Fibroblast of lung (primary cell): Measurements from ENCODE around the gene ELFN2. TPM values are rescaled to one million over a fixed set of nuclear protein-coding genes. Genes with fewer than 3 reads are reported as not detected.

Source experiments
- DNase-seq, 2 donors: peaks; one replicate each; pipeline versions ENCODE4 v3.0.0 to v3.0.0-alpha.2; 2010; ENCODE audit warnings: low read depth in 2 of 2
- H2AFZ ChIP-seq: 2 replicates; pipeline ENCODE4 v1.5.1; 2012; ENCODE audit warnings: low read length, control low read depth, inconsistent platforms
- H3K27ac ChIP-seq: 2 replicates; pipeline ENCODE4 v1.5.1; 2011; ENCODE audit warnings: low read length, control low read depth; ENCODE audit not compliant: insufficient read depth
- H3K27me3 ChIP-seq: 2 replicates; pipeline ENCODE4 v1.5.1; 2011; ENCODE audit warnings: mild to moderate bottlenecking, low read length; ENCODE audit not compliant: control insufficient read depth, insufficient read depth
- H3K36me3 ChIP-seq: 2 replicates; pipeline ENCODE4 v1.5.1; 2011; ENCODE audit warnings: low read length; ENCODE audit not compliant: control insufficient read depth, insufficient read depth
- H3K4me1 ChIP-seq: 2 replicates; pipeline ENCODE4 v1.5.1; 2011; ENCODE audit warnings: low read length; ENCODE audit not compliant: control insufficient read depth, insufficient read depth; ENCODE audit errors: extremely low read depth
- H3K4me2 ChIP-seq: 2 replicates; pipeline ENCODE4 v1.5.1; 2011; ENCODE audit warnings: low read length, control low read depth; ENCODE audit not compliant: insufficient read depth; ENCODE audit errors: extremely low read depth
- H3K4me3 ChIP-seq, 4 experiments: fragments of 200-600 bp in 1 of 4; sonication (generic) in 1 of 4; replicated peaks in 1 of 4; 2 replicates each; pipeline ENCODE4 v1.5.1; 2011 to 2016; ENCODE audit warnings: low read length in 4 of 4, low read depth in 3 of 4, mild to moderate bottlenecking in 3 of 4, control low read depth in 2 of 4, inconsistent platforms in 1 of 4, mixed read lengths in 1 of 4; ENCODE audit not compliant: insufficient read depth in 1 of 4; ENCODE audit errors: control extremely low read depth in 1 of 4
- H3K79me2 ChIP-seq: 2 replicates; pipeline ENCODE4 v1.5.1; 2012; ENCODE audit warnings: mild to moderate bottlenecking, low read length, inconsistent platforms; ENCODE audit not compliant: control insufficient read depth, insufficient read depth
- H3K9ac ChIP-seq: 2 replicates; pipeline ENCODE4 v1.5.1; 2011; ENCODE audit warnings: mild to moderate bottlenecking, low read length, control low read depth; ENCODE audit not compliant: insufficient read depth
- H3K9me3 ChIP-seq: 2 replicates; pipeline ENCODE4 v1.5.1; 2012; ENCODE audit warnings: low read depth, low read length; ENCODE audit not compliant: control insufficient read depth, insufficient read depth
- H4K20me1 ChIP-seq: 2 replicates; pipeline ENCODE4 v1.5.1; 2011; ENCODE audit warnings: low read length; ENCODE audit not compliant: control insufficient read depth, insufficient read depth; ENCODE audit errors: extremely low read depth
- CTCF ChIP-seq, 2 donors: IDR thresholded peaks in 1 of 2; conservative IDR thresholded peaks in 1 of 2; 1 replicate in 1 of 2; 2 replicates in 1 of 2; pipeline ENCODE4 v1.5.1; 2011 to 2012; ENCODE audit warnings: low read length in 2 of 2, control low read depth in 1 of 2, inconsistent platforms in 1 of 2, low read depth in 1 of 2, mild to moderate bottlenecking in 1 of 2
- EZH2 ChIP-seq: IDR thresholded peaks from 2 replicates; pipeline ENCODE4 v1.5.1; 2012; ENCODE audit warnings: low read length, control low read depth, mild to moderate bottlenecking; ENCODE audit errors: missing control alignments
- polyA plus RNA-seq, 2 donors: library from polyadenylated mRNA; depleted of rRNA in 1 of 2; stranded (reverse) in 1 of 2; unstranded in 1 of 2; fragments of >200 nt; gene quantifications; 2 replicates each; pipeline ENCODE4 v1.2.1, GENCODE V29; 2011 to 2012; ENCODE audit warnings: missing spikeins in 1 of 2
- total RNA-seq: library from RNA; depleted of rRNA; stranded (reverse); fragments of >200 nt; gene quantifications from 2 replicates; pipeline ENCODE4 v1.2.1, GENCODE V29; 2014

The ELFN2 gene
- total and polyA plus RNA-seq, 2 donors (not counting 1 experiment from before 2014, with no cell fraction given): under 0.01 to 0.02 TPM

GRCh38 chr22:37462436-37462835, 35.2 kb upstream of the ELFN2 start:
- Histone ChIP-seq H3K4me3 (no peak overlapping the region), H3K4me1 (no peaks in the 10 kb centered on the region), H4K20me1 (no peaks in the 10 kb centered on the region), H3K27me3 (peaks cover 12% of the 10 kb centered on the region), H3K9me3 (no peaks in the 10 kb centered on the region), H3K9ac (no peak overlapping the region), H3K79me2 (no peaks in the 10 kb centered on the region), H3K36me3 (no peaks in the 10 kb centered on the region), H2AFZ (no peak overlapping the region), H3K4me2 (no peak overlapping the region), H3K27ac (no peak overlapping the region)
- TF ChIP-seq EZH2 (no peak), CTCF (conservative IDR thresholded peaks at IDR 0.05 in 1 of 2, IDR thresholded peaks at IDR 0.05 in 1 of 2; ENCODE audit: low read depth in 1 of 2, low read length in 2 of 2) (no peak)
- DNase-seq: no peak

- Histone ChIP-seq H4K20me1 (no peaks in the 10 kb centered on the region), H3K4me2 (no peak overlapping the region), H2AFZ (no peak overlapping the region), H3K9me3 (no peaks in the 10 kb centered on the region), H3K27me3 (peaks cover 7% of the 10 kb centered on the region), H3K9ac (no peak overlapping the region), H3K4me1 (no peaks in the 10 kb centered on the region), H3K36me3 (no peaks in the 10 kb centered on the region), H3K27ac (no peak overlapping the region), H3K79me2 (no peaks in the 10 kb centered on the region), H3K4me3 (no peak overlapping the region)
- no peak for TF ChIP-seq CTCF (conservative IDR thresholded peaks at IDR 0.05 in 1 of 2, IDR thresholded peaks at IDR 0.05 in 1 of 2; ENCODE audit: low read depth in 1 of 2, low read length in 2 of 2)
- no peak for TF ChIP-seq EZH2
- DNase-seq: no peak
Measured at GRCh38 chr22:37461961-37462360, 34.7 kb upstream of the ELFN2 start.

- TF ChIP-seq EZH2 (no peak), CTCF (conservative IDR thresholded peaks at IDR 0.05 in 1 of 2, IDR thresholded peaks at IDR 0.05 in 1 of 2; ENCODE audit: low read depth in 1 of 2, low read length in 2 of 2) (no peak)
- no peak overlapping the region for H3K27ac ChIP-seq
Measured at GRCh38 chr22:37460684-37461083, 33.4 kb upstream of the ELFN2 start.

More at GRCh38 chr22:37460684-37461083, 33.4 kb upstream of the ELFN2 start:
- DNase-seq: no peak
- Histone ChIP-seq H3K4me2 (no peak overlapping the region), H3K9me3 (no peaks in the 10 kb centered on the region), H3K9ac (no peak overlapping the region), H3K4me1 (peaks cover 4% of the 10 kb centered on the region), H4K20me1 (no peaks in the 10 kb centered on the region), H3K27me3 (peaks cover 6% of the 10 kb centered on the region), H3K36me3 (no peaks in the 10 kb centered on the region), H3K4me3 (no peak overlapping the region), H2AFZ (no peak overlapping the region), H3K79me2 (no peaks in the 10 kb centered on the region)
